ENCODE measurements around the gene SLC47A2.

DNA sequence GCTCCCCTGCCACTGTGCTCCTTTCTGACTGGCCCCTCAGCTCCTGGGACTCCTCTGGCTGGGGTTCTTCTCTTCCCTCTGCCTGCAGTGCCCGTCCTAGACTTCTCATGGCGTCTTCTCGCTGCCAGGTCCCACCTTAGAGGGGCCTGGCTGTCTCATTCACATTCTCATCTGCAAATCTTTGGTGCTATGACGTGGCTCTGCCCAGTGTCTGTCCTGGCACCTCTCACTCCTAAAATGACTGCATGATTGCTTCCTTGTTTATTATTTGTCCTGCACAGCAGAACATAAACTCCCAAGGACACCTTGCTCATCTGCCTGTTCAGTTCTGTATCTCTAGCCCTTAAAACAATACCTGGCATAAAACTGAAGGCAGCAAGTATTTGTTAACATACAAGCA, 86.3 kb downstream of the SLC47A2 start:
- TF ChIP-seq, protein P1, sequence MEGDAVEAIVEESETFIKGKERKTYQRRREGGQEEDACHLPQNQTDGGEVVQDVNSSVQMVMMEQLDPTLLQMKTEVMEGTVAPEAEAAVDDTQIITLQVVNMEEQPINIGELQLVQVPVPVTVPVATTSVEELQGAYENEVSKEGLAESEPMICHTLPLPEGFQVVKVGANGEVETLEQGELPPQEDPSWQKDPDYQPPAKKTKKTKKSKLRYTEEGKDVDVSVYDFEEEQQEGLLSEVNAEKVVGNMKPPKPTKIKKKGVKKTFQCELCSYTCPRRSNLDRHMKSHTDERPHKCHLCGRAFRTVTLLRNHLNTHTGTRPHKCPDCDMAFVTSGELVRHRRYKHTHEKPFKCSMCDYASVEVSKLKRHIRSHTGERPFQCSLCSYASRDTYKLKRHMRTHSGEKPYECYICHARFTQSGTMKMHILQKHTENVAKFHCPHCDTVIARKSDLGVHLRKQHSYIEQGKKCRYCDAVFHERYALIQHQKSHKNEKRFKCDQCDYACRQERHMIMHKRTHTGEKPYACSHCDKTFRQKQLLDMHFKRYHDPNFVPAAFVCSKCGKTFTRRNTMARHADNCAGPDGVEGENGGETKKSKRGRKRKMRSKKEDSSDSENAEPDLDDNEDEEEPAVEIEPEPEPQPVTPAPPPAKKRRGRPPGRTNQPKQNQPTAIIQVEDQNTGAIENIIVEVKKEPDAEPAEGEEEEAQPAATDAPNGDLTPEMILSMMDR (IDR thresholded peaks at IDR 0.05; ENCODE audit: borderline replicate concordance, extremely low read depth, low read length, poor library complexity, severe bottlenecking), result no peak
- no peak for TF ChIP-seq EZH2 (IDR thresholded peaks at IDR 0.05; ENCODE audit: borderline replicate concordance, low read depth, low read length, severe bottlenecking)

All from DND-41 (cell line).